ENCODE data around the gene TNFRSF14. TPM values are rescaled to one million over a fixed set of nuclear protein-coding genes. Genes with fewer than 3 reads are reported as not detected.

The TNFRSF14 gene
- total RNA-seq, 1 donor from 2014 or later: 0.36 TPM

DNA sequence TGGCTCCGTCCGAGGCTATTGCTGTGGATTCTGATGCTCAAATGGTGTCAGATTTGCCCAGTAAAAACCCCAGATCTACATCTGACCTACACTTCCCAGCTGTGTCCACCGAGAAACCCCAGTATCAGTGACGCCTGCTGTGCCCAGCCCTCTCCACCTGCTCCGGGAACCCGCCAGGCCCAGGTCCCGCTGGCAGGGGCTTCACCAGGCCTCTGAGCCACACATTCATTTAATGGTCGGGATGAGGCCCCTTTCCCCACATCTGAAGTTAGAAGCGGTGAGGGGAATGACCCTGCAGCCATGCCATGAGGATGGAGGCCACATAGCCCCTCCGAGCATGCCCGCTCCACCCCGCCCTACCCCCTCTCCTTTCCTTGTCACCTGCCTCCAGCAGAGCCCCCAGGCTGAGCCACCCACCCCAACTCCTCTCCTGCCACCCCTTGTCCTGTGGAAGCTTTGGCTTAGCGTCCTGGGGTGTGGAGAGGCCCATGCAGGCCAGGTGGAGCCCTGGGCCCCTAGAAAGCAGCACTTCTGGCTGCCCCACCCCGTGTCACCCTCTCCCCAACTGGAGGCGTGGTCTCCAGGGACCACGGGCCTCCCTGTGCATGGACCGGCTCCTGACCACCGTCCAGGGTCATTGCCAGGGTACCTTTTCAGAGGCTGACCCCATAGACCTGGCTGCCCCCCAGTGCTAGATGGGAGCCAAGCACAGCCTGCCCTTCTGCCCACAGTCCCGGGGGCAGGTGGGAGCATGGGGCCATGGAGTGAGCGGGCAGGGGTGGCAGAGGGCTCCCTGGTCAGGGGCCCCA lies 8.0 kb downstream of the TNFRSF14 start:
- FAIRE-seq: no peak

DNA sequence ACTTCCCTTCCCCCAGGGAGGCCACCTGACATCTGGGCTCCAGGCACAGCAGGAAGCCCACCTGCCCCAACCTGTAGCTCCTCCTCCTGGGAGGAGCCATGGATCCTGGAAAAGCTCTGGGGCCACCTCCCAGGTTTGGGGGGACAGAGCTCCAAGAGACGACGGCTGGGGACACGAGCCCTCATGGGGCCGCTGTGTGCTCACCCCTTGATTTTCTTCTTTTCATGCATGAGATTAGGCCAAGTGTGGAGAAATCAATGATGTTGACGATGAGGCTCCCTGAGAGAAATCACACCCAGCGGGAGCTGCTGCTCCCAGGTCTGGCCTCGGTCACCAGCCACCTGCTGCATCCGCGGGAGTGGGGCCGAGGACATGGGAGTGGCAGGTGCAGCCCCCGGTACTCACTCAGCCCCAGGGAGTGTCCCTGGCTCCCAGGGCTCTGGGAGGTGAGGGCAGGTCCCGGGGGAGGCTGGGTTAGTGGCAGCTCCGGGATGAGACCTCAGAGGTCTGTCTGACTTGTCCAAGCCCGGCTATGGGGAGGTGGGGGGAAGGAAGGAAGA lies 8.7 kb downstream of the TNFRSF14 start:
- Histone ChIP-seq H3K27ac (ENCODE audit: low read depth, low read length) (no peak overlapping the region), H3K27me3 (ENCODE audit: insufficient read depth, low read length) (no peaks in the 10 kb centered on the region), H3K4me2 (ENCODE audit: low read length) (no peak overlapping the region), H4K20me1 (ENCODE audit: insufficient read depth, low read length) (no peaks in the 10 kb centered on the region), H3K4me1 (ENCODE audit: insufficient read depth, low read length) (no peaks in the 10 kb centered on the region), H3K79me2 (ENCODE audit: insufficient read depth, low read length) (no peaks in the 10 kb centered on the region), H2AFZ (ENCODE audit: low read depth, low read length) (no peak overlapping the region), H3K9me3 (ENCODE audit: insufficient read depth, low read depth, low read length) (no peaks in the 10 kb centered on the region), H3K9ac (ENCODE audit: low read length) (no peak overlapping the region), H3K36me3 (ENCODE audit: insufficient read depth, low read length) (no peaks in the 10 kb centered on the region), H3K4me3 (ENCODE audit: insufficient read depth, low read depth, low read length) (no peak overlapping the region)
- Mint-ChIP-seq H3K27me3 (ENCODE audit: low read depth, unreplicated experiment) (peaks cover 18% of the 10 kb centered on the region), H3K27ac (ENCODE audit: unreplicated experiment) (no peak overlapping the region), H3K4me1 (ENCODE audit: low read depth, unreplicated experiment) (peaks cover 5% of the 10 kb centered on the region), H3K4me3 (ENCODE audit: unreplicated experiment) (no peak overlapping the region), H3K9me3 (ENCODE audit: unreplicated experiment) (no peaks in the 10 kb centered on the region), H3K36me3 (ENCODE audit: low read depth, unreplicated experiment) (no peaks in the 10 kb centered on the region)
- no peak for DNase-seq (ENCODE audit: low read depth)
- TF ChIP-seq EZH2 (IDR thresholded peaks at IDR 0.05; ENCODE audit: insufficient read depth, low read length): no peak
- TF ChIP-seq, protein P1, sequence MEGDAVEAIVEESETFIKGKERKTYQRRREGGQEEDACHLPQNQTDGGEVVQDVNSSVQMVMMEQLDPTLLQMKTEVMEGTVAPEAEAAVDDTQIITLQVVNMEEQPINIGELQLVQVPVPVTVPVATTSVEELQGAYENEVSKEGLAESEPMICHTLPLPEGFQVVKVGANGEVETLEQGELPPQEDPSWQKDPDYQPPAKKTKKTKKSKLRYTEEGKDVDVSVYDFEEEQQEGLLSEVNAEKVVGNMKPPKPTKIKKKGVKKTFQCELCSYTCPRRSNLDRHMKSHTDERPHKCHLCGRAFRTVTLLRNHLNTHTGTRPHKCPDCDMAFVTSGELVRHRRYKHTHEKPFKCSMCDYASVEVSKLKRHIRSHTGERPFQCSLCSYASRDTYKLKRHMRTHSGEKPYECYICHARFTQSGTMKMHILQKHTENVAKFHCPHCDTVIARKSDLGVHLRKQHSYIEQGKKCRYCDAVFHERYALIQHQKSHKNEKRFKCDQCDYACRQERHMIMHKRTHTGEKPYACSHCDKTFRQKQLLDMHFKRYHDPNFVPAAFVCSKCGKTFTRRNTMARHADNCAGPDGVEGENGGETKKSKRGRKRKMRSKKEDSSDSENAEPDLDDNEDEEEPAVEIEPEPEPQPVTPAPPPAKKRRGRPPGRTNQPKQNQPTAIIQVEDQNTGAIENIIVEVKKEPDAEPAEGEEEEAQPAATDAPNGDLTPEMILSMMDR (IDR thresholded peaks at IDR 0.05; ENCODE audit: insufficient read depth, low read depth, low read length): no peak
- no peak for FAIRE-seq

More for the DNA sequence above, 8.0 kb downstream of the TNFRSF14 start:
- Mint-ChIP-seq H3K27ac (ENCODE audit: unreplicated experiment) (no peak overlapping the region), H3K9me3 (ENCODE audit: unreplicated experiment) (no peaks in the 10 kb centered on the region), H3K27me3 (ENCODE audit: low read depth, unreplicated experiment) (peaks cover 16% of the 10 kb centered on the region), H3K4me1 (ENCODE audit: low read depth, unreplicated experiment) (peaks cover 5% of the 10 kb centered on the region), H3K36me3 (ENCODE audit: low read depth, unreplicated experiment) (no peaks in the 10 kb centered on the region), H3K4me3 (ENCODE audit: unreplicated experiment) (no peak overlapping the region)
- no peak overlapping the region for H3K9ac ChIP-seq (ENCODE audit: low read length)
- H3K9me3 ChIP-seq (ENCODE audit: insufficient read depth, low read depth, low read length): no peaks in the 10 kb centered on the region
- no peaks in the 10 kb centered on the region for H3K27me3 ChIP-seq (ENCODE audit: insufficient read depth, low read length)
- H3K36me3 ChIP-seq (ENCODE audit: insufficient read depth, low read length): no peaks in the 10 kb centered on the region
- H3K4me1 ChIP-seq (ENCODE audit: insufficient read depth, low read length): no peaks in the 10 kb centered on the region
- TF ChIP-seq EZH2 (IDR thresholded peaks at IDR 0.05; ENCODE audit: insufficient read depth, low read length): no peak
- TF ChIP-seq, protein P1 (IDR thresholded peaks at IDR 0.05; ENCODE audit: insufficient read depth, low read depth, low read length): no peak
- no peak overlapping the region for H2AFZ ChIP-seq (ENCODE audit: low read depth, low read length)
- DNase-seq (ENCODE audit: low read depth): no peak
- no peaks in the 10 kb centered on the region for H4K20me1 ChIP-seq (ENCODE audit: insufficient read depth, low read length)
- H3K4me3 ChIP-seq (ENCODE audit: insufficient read depth, low read depth, low read length): no peak overlapping the region
- no peak overlapping the region for H3K4me2 ChIP-seq (ENCODE audit: low read length)
- H3K27ac ChIP-seq (ENCODE audit: low read depth, low read length): no peak overlapping the region
- no peaks in the 10 kb centered on the region for H3K79me2 ChIP-seq (ENCODE audit: insufficient read depth, low read length)
